WTC11 (cell line): ENCODE data around the gene MITF. TPM values are rescaled to one million over a fixed set of nuclear protein-coding genes. Genes with fewer than 3 reads are reported as not detected.

Source experiments
- ATAC-seq: fragments of 200-7000 bp; cut with Tn5 transposase; 2 replicates; pipeline ENCODE4 v1.10.0; 2021; ENCODE audit warnings: mild to moderate bottlenecking, moderate library complexity
- CTCF ChIA-PET: fragments of 300-600 bp; sonication (Branson Sonifier 250); formaldehyde crosslinking; loops from one replicate; lab custom pipeline; 2021; ENCODE audit warnings: antibody characterized with exemption; lab: Charles Lee
- POLR2A ChIA-PET: fragments of 350-600 bp; sonication (Branson Sonifier 250); formaldehyde crosslinking; loops from one replicate; lab custom pipeline; 2021; ENCODE audit warnings: antibody characterized with exemption; lab: Charles Lee
- DNase-seq: peaks from one replicate; pipeline ENCODE4 v3.0.0; 2021; ENCODE audit warnings: low spot score
- H3K27ac Mint-ChIP-seq: 2 replicates; pipeline ENCODE4 v1.8.0; 2021; ENCODE audit warnings: mixed read lengths
- H3K27me3 Mint-ChIP-seq: 2 replicates; pipeline ENCODE4 v1.8.0; 2021; ENCODE audit warnings: low read depth, mild to moderate bottlenecking, moderate library complexity, mixed read lengths
- H3K36me3 Mint-ChIP-seq: 2 replicates; pipeline ENCODE4 v1.8.0; 2021; ENCODE audit warnings: mixed read lengths
- H3K4me1 Mint-ChIP-seq: 2 replicates; pipeline ENCODE4 v1.8.0; 2022; ENCODE audit warnings: mixed read lengths
- H3K4me3 Mint-ChIP-seq: 2 replicates; pipeline ENCODE4 v1.8.0; 2021; ENCODE audit warnings: mild to moderate bottlenecking, moderate library complexity, mixed read lengths
- H3K9me3 Mint-ChIP-seq: 2 replicates; pipeline ENCODE4 v1.8.0; 2021; ENCODE audit warnings: mixed read lengths
- CBFB ChIP-seq: sonication (generic); formaldehyde crosslinking; IDR thresholded peaks from 2 replicates; pipeline ENCODE4 v1.8.1; 2022; ENCODE audit warnings: mild to moderate bottlenecking, low read depth, missing genetic modification reagents
- EMX1 ChIP-seq: fragments of 250-450 bp; sonication (Bioruptor Pico); IDR thresholded peaks from 2 replicates; pipeline ENCODE4 v1.8.0; 2021; ENCODE audit warnings: mild to moderate bottlenecking
- FOXJ3 ChIP-seq: sonication (generic); formaldehyde crosslinking; IDR thresholded peaks from 2 replicates; pipeline ENCODE4 v1.9.0; 2021; ENCODE audit warnings: missing genetic modification reagents, mild to moderate bottlenecking, borderline replicate concordance
- FOXK1 ChIP-seq: sonication (generic); formaldehyde crosslinking; IDR thresholded peaks from 2 replicates; pipeline ENCODE4 v1.8.0; 2022; ENCODE audit warnings: mild to moderate bottlenecking, moderate library complexity, missing genetic modification reagents
- GABPB1 ChIP-seq: sonication (generic); formaldehyde crosslinking; IDR thresholded peaks from 2 replicates; pipeline ENCODE4 v1.8.1; 2023; ENCODE audit warnings: mild to moderate bottlenecking, missing genetic modification reagents
- HMGA2 ChIP-seq: fragments of 250-450 bp; sonication (Bioruptor Pico); IDR thresholded peaks from 2 replicates; pipeline ENCODE4 v1.4.0; 2021; ENCODE audit warnings: mild to moderate bottlenecking, moderate library complexity
- JAZF1 ChIP-seq: fragments of 250-450 bp; sonication (Bioruptor Pico); IDR thresholded peaks from 2 replicates; pipeline ENCODE4 v1.9.0; 2021; ENCODE audit warnings: moderate library complexity, mild to moderate bottlenecking, inconsistent platforms
- JUN ChIP-seq: sonication (generic); formaldehyde crosslinking; IDR thresholded peaks from 2 replicates; pipeline ENCODE4 v1.8.0; 2023; ENCODE audit warnings: mild to moderate bottlenecking, missing genetic modification reagents
- KAT7 ChIP-seq: sonication (generic); formaldehyde crosslinking; IDR thresholded peaks from 2 replicates; pipeline ENCODE4 v1.8.1; 2023; ENCODE audit warnings: missing genetic modification reagents, mild to moderate bottlenecking, borderline replicate concordance
- SOX15 ChIP-seq: fragments of 250-450 bp; sonication (Bioruptor Pico); IDR thresholded peaks from 2 replicates; pipeline ENCODE4 v1.9.0; 2021; ENCODE audit warnings: mild to moderate bottlenecking
- TP53 ChIP-seq: sonication (generic); formaldehyde crosslinking; IDR thresholded peaks from 2 replicates; pipeline ENCODE4 v1.8.1; 2023; ENCODE audit warnings: mild to moderate bottlenecking, missing genetic modification reagents
- ZBTB21 ChIP-seq: sonication (generic); formaldehyde crosslinking; IDR thresholded peaks from 2 replicates; pipeline ENCODE4 v1.8.1; 2023; ENCODE audit warnings: mild to moderate bottlenecking, missing genetic modification reagents, borderline replicate concordance
- ZNF138 ChIP-seq: sonication (generic); formaldehyde crosslinking; conservative IDR thresholded peaks from 2 replicates; pipeline ENCODE4 v1.8.1; 2022; ENCODE audit warnings: mild to moderate bottlenecking, moderate library complexity, missing genetic modification reagents
- ZNF317 ChIP-seq: sonication (generic); formaldehyde crosslinking; IDR thresholded peaks from 2 replicates; pipeline ENCODE4 v1.8.1; 2023; ENCODE audit warnings: low read depth, mild to moderate bottlenecking, moderate library complexity, missing genetic modification reagents, borderline replicate concordance
- ZNF416 ChIP-seq: fragments of 250-450 bp; sonication (Bioruptor Pico); IDR thresholded peaks from 2 replicates; pipeline ENCODE4 v1.9.0; 2021; ENCODE audit warnings: mild to moderate bottlenecking, inconsistent platforms
- ZNF423 ChIP-seq: fragments of 250-450 bp; sonication (Bioruptor Pico); IDR thresholded peaks from 2 replicates; pipeline ENCODE4 v2.1.2; 2022; ENCODE audit warnings: mild to moderate bottlenecking, moderate library complexity
- ZNF671 ChIP-seq: fragments of 250-450 bp; sonication (Bioruptor Pico); IDR thresholded peaks from 2 replicates; pipeline ENCODE4 v1.8.0; 2021; ENCODE audit warnings: mild to moderate bottlenecking
- total RNA-seq: library from RNA; stranded (reverse); gene quantifications from 3 replicates; pipeline ENCODE4 v1.2.3, GENCODE V29; 2021
- TF ChIP-seq, protein P1 (sequence below): sonication (generic); formaldehyde crosslinking; IDR thresholded peaks from 2 replicates; pipeline ENCODE4 v1.8.0; 2022; ENCODE audit warnings: mild to moderate bottlenecking, missing genetic modification reagents
- TF ChIP-seq, protein P2 (sequence below): fragments of 250-450 bp; sonication (Bioruptor Pico); IDR thresholded peaks from 2 replicates; pipeline ENCODE4 v2.1.2; 2022; ENCODE audit warnings: mild to moderate bottlenecking, moderate library complexity
- TF ChIP-seq, protein P3 (sequence below): fragments of 250-450 bp; sonication (Bioruptor Pico); IDR thresholded peaks from 2 replicates; pipeline ENCODE4 v1.8.0; 2021; ENCODE audit warnings: mild to moderate bottlenecking

MITF gene
- total RNA-seq, 1 experiment from 2014 or later = 1.3 TPM

DNA sequence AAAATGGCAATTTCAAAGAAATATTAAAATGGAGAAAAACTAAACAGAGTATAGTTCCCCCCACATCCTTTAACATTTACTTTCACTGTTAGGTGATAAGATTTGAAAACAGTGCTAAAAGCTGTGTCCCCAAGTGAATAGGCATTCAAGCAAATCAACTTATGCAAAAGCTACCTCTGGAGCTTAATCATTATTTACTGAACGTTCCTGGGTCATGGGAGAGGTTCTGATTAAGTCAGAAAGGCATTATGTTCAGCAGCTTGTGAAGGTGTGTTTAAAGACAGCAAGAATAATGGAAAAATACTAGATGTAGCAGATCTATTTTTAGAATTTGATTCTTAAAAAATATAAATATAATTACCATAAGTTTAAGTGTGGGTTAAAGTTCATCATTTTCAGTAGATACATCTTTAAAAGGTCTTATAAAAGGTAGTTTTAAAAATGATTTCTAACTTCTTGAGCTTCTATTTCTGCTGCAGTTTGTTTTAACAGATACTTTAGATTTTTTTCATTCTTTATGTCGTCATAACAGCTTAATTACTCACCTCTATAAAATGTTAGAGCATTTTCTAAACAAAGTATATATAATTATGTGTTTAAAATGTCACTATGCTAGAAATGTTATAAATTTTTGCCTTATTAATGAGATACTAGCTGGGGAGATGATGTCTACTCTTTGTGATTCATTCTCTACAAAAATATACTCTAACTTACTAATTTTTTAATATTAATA, 127.9 kb downstream of the MITF start:
- Mint-ChIP-seq H3K4me1 (peaks cover 9% of the 10 kb centered on the region; the same call in 1 of the 2 replicates), H3K27ac (no peak overlapping the region), H3K36me3 (no peaks in the 10 kb centered on the region), H3K9me3 (no peaks in the 10 kb centered on the region), H3K4me3 (no peak overlapping the region), H3K27me3 (no peaks in the 10 kb centered on the region)
- CTCF ChIA-PET = no interaction called here
- TF ChIP-seq ZNF138 (no peak), GABPB1 (CRISPR knock-in tag) (no peak), TP53 (CRISPR knock-in tag) (no peak), SOX15 (CRISPR knock-in tag) (no peak), JAZF1 (CRISPR knock-in tag) (no peak), ZNF671 (no peak)
- TF ChIP-seq, protein P1, sequence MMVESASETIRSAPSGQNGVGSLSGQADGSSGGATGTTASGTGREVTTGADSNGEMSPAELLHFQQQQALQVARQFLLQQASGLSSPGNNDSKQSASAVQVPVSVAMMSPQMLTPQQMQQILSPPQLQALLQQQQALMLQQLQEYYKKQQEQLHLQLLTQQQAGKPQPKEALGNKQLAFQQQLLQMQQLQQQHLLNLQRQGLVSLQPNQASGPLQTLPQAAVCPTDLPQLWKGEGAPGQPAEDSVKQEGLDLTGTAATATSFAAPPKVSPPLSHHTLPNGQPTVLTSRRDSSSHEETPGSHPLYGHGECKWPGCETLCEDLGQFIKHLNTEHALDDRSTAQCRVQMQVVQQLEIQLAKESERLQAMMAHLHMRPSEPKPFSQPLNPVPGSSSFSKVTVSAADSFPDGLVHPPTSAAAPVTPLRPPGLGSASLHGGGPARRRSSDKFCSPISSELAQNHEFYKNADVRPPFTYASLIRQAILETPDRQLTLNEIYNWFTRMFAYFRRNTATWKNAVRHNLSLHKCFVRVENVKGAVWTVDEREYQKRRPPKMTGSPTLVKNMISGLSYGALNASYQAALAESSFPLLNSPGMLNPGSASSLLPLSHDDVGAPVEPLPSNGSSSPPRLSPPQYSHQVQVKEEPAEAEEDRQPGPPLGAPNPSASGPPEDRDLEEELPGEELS (CRISPR knock-in tag) = no peak
- TF ChIP-seq, protein P2, sequence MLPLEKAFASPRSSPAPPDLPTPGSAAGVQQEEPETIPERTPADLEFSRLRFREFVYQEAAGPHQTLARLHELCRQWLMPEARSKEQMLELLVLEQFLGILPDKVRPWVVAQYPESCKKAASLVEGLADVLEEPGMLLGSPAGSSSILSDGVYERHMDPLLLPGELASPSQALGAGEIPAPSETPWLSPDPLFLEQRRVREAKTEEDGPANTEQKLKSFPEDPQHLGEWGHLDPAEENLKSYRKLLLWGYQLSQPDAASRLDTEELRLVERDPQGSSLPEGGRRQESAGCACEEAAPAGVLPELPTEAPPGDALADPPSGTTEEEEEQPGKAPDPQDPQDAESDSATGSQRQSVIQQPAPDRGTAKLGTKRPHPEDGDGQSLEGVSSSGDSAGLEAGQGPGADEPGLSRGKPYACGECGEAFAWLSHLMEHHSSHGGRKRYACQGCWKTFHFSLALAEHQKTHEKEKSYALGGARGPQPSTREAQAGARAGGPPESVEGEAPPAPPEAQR (CRISPR knock-in tag) = no peak
- POLR2A ChIA-PET = no interaction called here
- ATAC-seq (no peak), DNase-seq (no peak)

DNA sequence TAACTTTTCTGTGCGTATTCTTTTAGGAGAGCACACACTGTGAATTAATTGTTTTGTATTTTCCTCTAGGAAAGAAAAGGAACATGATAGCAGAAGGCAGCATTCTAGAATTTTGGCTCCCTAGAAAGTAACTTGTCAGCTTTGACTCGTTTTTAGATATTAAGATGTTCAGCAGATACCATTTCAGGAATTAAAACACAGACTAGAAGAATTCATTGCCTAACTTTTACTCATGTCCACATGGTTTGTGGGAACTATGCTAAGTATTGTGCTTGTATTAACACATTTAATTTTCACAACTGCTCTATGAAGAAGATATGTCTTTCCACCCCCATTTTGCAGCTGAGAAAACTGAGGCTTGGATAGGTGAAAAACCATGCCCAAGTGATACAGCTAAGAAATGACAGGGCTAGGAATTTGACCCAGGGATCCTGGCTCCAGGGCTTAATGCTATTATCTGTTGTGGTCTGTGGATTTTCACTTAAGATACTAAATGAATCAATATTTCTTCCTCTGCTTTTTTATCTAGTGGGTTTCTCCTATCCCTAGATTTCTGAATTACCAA, 128.8 kb downstream of the MITF start:
- no peak for TF ChIP-seq CBFB (CRISPR knock-in tag)
- TF ChIP-seq, protein P3, sequence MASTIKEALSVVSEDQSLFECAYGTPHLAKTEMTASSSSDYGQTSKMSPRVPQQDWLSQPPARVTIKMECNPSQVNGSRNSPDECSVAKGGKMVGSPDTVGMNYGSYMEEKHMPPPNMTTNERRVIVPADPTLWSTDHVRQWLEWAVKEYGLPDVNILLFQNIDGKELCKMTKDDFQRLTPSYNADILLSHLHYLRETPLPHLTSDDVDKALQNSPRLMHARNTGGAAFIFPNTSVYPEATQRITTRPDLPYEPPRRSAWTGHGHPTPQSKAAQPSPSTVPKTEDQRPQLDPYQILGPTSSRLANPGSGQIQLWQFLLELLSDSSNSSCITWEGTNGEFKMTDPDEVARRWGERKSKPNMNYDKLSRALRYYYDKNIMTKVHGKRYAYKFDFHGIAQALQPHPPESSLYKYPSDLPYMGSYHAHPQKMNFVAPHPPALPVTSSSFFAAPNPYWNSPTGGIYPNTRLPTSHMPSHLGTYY = no peak
- TF ChIP-seq KAT7 = no peak
- no peak for TF ChIP-seq JUN
- TF ChIP-seq ZNF317 = no peak
- no peak for TF ChIP-seq FOXJ3
- no peak for TF ChIP-seq ZNF416 (CRISPR knock-in tag)
- TF ChIP-seq EMX1 (CRISPR knock-in tag) = no peak
- no peak for TF ChIP-seq FOXK1 (CRISPR knock-in tag)
- TF ChIP-seq ZBTB21 = no peak
- TF ChIP-seq, protein P2 (CRISPR knock-in tag) = no peak
- no peak for TF ChIP-seq ZNF423
- TF ChIP-seq HMGA2 = no peak
- Mint-ChIP-seq H3K36me3 (no peaks in the 10 kb centered on the region), H3K4me1 (peaks cover 9% of the 10 kb centered on the region; the same call in 1 of the 2 replicates), H3K9me3 (no peaks in the 10 kb centered on the region), H3K27ac (no peak overlapping the region), H3K27me3 (no peaks in the 10 kb centered on the region), H3K4me3 (no peak overlapping the region)
- POLR2A ChIA-PET = no interaction called here
- ATAC-seq (no peak), DNase-seq (no peak)
- CTCF ChIA-PET = no interaction called here
